CD4-positive, alpha-beta T cell treated with Interleukin-21 for 1 hour (primary cell): ENCODE data around the gene SLC24A3.

Experiments
- DNase-seq: peaks from one replicate; pipeline ENCODE4 v3.0.0-alpha.2; 2020

Gene SLC24A3

DNA sequence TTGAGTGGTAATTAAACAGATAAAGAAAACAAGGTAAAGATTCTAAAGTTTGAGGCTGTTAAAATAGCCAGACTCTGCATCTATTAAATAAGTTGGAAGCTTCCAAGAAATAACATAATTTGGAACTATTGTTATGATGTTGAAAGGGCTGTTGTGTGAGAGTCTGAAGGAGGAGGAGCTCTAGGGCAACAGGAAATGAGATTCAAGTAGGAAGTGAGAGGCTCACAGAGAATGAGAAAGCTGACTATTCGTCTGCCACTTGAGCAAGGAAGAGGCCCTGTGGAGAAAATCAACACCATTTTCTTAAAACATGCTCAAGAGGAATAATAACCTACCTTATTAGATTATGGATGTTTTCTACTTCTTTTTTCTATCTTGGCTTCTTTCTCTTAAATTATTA, 185.2 kb downstream of the SLC24A3 start:
- DNase-seq, result no peak

DNA sequence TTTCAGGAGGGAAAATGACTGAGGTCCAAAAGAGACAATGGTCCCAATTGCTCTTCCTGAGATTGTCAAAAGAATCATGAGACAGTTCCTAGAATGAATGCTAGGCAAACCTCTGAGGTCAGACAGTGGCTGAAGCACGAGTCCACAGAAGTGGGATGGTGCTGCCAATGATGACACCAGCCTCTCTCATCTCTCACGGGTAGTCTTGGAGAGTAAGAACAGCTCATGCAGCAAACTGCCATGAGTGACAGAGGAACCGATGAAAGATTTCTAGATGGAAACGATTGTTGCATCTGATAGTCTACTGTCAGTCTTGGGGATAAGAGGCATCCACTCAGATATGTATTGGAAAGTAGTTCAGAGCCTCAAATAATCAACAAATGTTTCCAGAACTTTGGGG, 188.7 kb downstream of the SLC24A3 start:
- DNase-seq, result no peak

DNA sequence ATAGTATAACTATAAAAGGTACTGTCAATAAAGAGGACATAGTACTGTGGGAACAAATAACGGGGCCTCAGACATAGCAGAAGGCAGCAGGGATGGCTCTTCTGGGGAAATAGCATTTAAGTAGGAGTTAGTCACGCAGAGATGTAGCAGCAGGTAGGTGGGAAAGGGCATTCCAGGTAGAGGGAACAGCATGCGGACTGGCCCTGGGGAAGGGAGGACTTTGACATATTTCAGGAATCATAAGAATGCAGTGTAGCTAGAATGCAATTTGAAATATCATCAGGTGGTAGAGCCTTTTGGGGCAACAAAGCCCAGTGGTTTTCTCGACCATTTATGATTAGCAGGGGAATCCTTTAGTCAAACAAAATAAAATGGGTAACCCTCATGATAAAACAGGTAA, 191.1 kb downstream of the SLC24A3 start:
- DNase-seq, result no peak

DNA sequence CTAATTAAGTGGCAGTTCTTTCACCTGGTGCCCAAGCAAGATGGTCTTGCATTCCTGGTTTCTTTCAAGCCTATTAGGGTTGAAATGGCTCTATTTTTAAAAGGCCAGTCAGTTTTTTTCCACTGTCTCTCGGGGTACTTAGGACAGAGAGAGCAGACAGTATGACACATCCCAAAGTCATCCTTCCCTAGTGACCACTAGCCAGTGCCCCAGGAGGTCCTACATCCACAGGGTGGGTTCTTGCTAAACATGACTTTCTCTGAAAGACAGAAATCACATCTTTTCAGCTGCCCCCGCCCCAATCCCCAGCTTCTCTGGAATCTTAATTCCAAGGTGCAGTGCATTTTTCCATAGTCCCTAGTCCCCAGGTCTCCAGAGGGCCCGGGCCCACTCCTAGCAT, 192.4 kb downstream of the SLC24A3 start:
- DNase-seq, result no peak

DNA sequence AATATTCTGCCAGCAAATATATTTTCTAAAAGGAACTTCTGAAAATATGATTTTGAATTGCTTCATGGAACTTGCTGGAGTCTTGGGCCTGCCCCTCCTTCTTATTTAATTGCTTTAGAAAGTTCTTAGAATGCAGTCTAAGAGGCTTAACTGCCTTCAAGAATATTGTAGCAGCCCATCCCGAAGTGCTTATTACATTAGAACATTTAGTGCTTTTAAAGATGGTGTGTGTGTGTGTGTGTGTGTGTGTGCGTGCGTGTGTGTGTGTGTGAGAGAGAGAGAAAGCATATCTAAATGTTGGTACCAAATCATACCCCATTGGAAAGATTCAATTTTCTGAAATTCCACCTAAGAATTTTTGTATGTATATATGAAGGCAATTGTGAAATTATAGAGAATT, 193.5 kb downstream of the SLC24A3 start:
- DNase-seq, result no peak

DNA sequence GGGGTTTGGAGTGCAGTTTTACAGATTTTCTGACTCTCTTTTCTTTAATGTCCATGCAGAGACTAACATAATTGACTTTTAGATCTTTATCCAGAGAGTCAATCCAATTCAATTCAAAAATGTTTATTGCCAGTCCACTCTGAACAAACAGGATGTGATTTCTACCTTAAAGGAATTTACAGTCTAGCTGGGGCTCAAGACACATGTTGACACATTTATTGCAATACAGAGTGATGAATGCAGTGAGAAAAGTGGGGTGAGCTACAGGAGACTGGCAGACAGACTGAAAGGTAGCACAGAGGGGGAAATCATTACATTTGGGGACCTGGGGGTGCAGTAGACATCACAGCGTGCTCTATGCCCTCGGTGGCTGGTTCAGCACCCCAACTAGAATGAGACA, 193.9 kb downstream of the SLC24A3 start:
- DNase-seq, result no peak

DNA sequence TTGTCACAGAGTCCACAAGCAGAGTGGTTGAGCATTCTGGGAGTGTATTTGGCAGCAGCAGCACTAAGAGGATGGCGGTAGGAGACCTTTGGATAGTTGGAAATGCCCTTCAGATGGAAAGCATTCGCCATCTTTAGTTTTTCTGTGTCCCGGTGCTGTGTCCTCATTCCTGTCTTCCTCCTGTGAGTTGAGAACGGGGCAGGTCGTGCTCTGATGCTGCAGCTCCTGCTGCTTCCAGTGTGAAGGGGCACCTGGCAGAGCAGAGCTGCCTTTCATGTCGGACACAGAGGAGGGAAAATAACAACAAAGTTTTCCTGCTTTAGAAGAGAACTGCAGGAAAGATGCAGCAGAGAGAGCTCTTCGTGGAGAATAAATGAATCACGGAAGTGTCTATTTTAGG, 194.8 kb downstream of the SLC24A3 start:
- no peak for DNase-seq

DNA sequence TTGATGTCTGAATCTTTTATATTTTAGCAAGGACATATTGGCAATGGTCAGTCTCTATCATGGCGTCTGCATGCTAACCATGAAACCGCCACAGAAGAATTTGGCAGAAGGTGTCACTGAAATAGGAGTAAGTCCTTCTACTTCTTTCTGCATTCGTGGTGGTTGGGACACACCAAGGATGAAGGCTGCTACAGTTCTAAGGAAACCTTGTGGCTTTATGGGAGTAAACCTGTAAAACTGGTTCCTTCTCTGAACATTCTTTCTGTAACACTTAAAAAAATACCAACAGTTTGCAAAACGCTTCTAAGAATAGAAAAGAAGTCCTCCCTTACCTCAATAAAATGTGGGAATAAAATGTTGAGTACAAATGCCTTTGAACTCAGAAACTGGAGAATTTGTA, 195.3 kb downstream of the SLC24A3 start:
- no peak for DNase-seq

DNA sequence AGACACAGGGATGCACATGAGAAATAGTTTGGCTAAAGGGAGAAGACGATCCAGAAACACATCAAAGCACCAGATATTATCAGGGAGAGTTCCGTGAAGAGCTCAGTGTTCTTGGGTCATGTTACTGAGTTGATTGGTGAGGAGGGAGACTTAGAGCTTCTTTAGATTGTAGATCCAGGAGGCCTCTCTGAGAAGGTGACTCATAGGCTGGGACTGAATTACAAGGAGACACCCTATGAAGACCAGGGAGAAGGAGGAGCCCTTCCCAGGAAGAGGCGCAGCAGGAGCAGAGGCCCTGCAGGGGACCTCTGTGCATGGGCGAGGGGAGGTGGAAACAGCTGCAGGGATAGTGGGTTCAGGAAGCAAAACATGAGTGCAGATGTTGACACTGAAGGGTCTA, 196.5 kb downstream of the SLC24A3 start:
- DNase-seq, result no peak

DNA sequence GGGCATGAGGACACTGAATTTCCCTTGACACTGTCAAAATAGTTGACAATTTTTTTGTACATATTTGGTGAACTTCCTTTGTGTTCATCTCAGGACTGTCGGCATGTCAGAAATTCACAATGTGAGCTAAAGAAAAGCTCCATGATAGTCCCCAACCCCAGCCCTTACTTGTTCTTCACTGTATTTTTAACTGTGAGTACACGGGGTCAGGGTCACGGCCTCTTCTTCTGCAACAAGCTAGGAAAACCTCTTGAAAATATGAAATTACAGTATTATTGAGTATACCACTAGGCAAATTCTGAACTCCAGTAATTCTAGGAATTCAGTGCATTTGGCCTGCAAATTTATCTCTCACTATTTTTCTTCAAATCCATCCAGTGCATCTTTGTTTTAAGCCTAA, 199.4 kb downstream of the SLC24A3 start:
- DNase-seq, result no peak

DNA sequence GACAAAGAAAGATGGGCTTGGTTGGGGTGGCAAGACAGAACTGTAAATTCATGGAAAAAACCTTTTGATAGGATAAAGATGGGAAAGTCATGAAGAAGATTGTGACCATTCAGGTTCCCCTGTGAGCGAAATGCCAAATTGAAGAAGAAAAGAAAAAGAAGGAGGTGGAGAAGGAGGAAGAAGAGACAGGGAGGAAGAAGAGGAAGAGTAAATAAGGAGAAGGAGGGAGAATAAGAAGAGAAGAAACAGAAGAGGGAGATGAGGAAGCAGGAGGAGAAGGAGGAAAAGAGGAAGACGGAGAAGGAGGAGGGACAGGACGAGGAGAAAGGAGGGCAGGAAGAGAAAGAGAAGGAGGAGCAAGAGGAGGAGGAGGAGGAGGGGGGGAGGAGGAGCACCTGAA, 199.8 kb downstream of the SLC24A3 start:
- DNase-seq, result no peak

DNA sequence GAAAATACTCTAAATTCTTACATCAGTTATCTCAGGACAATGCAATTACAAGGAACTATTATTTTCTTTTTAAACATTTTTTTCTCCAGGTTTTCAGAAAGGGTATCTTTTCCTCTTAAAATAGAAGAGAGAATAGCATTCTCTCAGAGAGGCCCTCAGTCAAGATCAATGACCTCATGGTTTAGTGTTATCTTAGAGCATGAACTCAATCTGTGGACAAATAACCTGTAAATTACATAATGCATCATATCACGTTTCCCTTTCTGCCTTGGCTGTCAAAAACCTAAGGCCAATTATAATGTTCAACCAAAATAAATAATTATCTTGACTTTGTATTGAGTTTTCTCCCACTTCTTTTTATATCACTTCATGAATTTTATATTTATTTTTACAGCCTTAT, 202.2 kb downstream of the SLC24A3 start:
- no peak for DNase-seq

DNA sequence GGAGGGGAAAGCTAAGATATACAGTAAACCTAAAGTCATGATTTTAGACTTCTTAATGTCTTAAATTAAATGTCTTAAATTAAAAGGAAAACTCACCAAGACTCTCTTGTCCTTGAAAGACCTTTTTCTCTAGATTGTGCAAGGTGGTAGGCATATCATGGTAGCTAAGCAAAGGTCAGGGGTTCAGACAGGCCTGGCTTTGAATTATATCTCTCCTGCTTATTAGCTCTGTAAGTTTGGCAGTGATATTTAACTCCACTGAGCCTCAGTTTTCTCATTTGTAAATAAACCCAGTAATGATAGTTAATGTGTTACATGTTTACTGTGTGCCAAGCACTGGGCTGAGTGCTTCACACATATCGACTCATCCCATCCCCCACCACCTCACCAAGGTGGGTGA, 203.3 kb downstream of the SLC24A3 start:
- no peak for DNase-seq

DNA sequence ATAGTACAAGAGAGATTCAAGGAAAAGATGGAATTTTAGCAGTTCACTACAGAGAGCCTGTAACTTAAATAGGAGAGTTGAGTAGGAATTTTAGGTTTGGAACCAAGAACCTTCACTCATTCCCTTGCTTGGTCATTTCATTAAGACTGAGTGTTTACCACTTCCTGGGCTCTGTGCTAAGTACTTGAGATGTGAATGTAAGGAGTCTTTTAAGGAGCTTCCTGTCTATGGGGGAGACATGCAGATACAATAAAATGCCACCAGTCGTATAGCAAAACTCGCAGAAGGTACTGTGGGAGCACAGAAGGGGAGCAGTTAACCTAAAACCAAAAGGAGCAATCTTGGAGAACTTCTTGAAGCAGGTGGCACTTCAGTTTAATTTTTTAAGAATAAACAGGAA, 204.2 kb downstream of the SLC24A3 start:
- DNase-seq, result no peak

DNA sequence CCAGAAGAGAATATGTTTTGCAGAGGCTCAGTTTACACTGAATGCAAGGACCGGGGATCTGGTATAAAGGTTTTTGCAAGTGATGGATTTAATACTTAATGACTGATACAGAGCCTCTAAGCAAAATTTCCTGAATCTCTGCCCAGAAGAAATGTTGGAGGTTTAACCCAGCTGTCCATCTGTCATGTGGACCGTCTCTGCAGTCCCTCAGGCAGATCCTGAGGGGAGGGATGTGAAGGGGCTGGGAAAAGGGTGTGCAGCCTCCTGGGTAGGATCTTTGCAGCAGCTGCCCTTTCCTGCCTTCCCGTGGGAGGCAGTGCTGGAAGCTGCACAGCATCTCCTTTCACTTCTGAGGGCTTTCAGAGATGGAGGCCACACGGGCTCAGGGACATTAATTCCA, 207.0 kb downstream of the SLC24A3 start:
- no peak for DNase-seq

DNA sequence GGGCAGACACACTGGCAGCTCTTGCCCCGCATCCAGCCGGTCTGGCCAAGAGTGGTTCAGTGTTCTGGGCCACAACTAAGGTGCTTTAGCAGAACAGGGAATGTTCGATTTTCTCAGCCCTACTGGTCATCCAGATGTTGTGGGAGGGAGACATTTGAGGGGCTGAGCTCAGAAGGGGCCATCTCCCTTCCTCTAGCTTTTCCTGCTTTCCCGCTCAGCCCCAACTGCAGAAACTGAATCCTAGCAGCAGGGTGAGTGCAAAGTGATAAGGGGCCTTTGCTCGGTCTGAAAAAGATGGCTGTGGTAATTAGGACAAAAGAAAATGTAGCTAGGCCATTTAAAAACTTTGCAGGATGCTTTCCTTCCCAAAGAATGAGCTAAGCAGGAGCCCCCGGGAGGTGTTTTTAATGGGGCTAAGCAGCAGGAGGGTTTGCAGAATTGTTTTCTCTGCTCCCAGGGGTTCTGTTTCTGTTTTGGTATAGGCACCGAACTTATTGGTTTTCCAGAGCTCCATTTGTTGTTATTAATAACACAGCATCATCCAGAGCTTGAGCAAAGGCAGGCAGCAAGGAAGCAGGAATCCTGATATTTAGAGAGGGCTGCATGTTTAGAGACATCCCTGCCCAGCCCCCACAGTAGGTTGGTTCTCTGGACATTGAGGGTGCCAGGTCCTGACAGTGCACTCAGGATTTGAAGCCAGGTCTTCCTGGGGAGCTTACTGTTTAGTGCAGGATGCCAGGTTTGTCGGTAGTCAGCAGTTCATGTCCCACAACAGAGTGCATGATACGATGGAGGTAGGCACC, 210.9 kb downstream of the SLC24A3 start:
- DNase-seq, result no peak

DNA sequence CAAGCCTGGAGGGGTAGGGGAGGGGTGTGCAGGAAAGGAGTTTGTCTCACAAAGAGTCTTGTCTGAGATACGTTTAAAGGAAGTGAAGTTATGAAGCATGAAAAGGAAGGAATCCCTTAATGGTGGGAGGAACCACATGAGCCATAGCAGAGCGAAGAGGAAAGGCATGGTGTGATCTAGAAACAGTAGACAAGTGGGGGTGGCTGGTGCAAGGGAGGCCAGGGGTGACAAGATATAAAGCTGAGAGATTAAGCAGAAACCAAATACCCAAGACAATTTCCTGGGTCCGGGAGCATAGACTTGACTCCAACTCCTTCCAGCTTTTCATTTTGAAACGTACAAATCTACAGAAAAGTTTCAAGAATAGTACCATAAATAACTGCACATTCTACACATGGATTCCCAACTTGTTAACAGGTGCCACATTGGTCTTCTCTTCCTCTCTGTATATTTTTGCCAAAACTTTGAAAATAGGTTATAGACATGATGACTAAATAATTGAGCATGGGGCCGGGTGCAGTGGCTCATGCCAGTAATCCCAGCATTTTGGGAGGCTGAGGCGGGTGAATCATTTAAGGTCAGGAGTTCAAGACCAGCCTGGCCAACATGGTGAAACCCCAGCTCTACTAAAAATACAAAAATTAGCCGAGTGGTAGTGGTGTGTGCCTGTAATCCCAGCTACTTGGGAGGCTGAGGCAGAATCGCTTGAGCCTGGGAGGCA, 211.6 kb downstream of the SLC24A3 start:
- DNase-seq, result no peak

DNA sequence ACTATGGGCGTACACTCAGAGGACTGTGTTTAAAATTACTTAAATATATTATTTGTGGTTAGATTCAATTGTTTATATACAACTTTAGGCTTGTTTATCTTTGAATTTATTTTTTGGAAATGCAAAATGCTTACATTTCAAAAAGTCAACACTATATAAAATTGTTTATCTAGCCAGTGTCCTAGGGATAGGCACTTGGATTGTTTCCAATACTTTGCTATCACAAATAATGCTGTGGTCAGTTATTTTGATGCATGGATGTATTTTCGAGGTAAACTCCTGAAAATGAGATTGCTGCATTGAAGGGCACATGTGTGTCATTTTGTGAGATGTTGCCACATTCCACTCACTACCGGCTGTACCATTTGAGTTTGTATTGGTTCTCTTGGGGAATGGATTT, 213.9 kb downstream of the SLC24A3 start:
- DNase-seq, result no peak

DNA sequence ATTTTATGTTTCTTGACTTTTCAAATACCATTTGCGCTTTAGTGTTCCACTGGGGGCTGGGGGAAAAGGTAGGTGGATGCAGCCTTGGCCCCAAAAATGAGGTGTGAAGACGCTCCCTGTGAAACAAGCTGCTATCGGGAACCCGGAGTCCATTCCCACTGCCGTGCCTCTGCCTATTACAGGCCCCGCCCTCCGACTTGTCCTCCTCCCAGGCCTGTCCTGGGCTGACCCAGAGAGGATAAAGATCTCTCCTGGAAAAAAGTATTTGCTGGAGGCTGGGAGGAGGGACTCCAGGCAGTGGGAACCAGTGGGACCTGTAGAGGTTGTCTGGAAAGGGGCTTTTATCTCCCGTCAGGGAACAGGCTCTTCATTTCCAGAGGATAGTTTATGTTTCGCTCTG, 215.0 kb downstream of the SLC24A3 start:
- DNase-seq, result no peak

DNA sequence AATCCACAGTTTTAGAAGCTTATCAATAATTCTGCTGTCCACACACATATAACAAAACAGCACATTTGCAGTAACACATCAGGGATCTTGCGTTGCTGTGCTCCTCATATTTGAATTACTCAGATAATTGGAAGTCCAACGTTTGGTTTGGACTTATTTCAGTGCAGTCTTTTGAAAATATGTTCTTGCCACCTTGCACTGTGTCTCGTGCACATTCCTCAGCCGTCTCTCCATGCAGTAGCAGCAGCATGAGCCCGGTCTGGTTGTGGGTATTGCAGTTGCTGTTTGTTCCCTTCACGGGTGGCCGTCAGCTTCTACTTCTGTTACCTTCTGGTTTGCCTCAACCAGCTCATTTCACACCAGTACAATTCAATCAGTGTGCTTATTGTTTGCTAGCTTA, 215.5 kb downstream of the SLC24A3 start:
- DNase-seq, result no peak

DNA sequence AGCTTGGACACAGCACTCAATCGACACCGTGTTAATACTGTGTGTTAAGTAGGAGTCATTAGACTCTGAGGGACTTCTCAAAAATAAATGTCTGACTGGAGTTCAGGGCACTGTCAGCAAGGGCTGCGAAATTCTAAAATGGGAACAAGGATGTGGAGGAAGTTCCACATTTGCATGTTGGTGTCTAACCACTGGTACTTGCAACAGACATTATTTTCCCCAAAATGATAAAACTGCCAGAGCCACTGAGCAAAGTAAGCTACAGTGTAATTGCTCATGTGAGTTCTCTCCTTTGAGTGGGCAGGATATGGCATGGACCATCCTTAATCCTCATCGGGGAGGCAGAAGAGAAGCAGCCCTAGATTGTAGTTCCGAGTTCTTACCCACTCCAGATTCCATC, 215.9 kb downstream of the SLC24A3 start:
- no peak for DNase-seq

DNA sequence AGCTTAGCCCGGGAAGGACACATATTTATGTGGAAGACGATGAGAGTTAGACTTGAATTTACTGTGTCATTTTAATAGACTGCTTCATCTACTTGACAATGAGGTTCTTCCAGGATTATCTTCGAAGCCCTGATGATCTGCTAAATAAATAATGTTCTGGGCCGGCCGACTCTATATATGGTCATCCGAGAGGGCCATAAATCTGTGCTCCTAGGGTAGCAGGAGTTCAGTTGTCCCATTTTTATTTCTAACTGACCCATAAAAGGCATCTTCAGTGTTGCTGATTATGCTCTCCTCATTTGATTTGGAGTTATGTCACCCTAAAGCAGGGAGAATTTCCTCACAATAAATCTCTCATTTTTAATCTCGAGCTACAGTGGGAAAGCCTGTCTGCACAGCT, 217.1 kb downstream of the SLC24A3 start:
- no peak for DNase-seq

DNA sequence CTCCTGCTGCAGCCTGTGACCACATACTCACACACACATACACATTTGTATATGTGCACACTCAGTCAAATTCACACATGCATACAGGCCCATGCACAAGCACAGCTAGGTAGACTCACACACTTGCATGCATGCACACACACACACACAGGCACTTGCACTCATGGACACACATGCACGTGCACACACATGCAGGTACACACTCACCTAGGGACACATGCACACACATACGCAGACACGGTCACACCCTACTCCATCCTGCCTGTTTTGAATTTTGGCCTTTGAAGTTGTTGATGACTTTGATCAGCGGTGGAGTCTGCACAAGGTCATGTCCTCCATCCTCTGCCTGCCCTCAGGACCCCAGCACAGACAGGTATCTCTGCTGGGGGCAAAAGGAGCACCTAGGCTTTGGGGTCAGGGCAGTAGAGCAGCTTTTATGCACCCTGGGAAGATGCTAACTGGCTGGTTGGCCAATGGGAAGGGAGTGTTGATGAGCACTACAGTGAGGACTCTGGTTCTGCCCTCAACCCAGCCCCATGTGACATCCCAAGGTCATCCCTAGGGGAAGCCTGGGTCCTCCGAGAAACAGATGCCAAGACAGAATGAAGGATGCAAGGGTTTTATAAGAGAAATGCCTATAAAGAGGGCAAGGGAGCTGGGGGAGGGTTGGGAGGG, 218.3 kb downstream of the SLC24A3 start:
- DNase-seq, result no peak

DNA sequence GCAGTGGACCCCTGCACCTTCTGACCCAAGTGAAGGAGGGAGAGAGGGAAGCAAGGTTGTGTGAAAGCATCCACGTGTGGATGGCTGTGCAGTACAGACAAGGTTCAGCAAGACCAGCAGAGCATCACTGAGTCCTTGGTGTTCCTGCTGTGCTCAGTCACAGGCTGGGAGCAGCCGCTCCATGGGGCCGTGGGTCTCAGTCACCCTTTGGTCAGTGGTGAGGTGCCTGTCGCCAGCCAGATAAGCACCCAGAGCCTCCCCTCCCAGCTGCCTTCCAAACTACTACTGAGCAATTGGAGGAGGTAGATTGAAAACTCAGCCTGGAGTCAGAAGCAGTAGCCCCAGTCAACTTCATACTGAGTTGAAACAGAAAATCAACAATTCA, 218.9 kb downstream of the SLC24A3 start:
- DNase-seq, result no peak
